ENCODE results near the gene GLOD5.

DNA sequence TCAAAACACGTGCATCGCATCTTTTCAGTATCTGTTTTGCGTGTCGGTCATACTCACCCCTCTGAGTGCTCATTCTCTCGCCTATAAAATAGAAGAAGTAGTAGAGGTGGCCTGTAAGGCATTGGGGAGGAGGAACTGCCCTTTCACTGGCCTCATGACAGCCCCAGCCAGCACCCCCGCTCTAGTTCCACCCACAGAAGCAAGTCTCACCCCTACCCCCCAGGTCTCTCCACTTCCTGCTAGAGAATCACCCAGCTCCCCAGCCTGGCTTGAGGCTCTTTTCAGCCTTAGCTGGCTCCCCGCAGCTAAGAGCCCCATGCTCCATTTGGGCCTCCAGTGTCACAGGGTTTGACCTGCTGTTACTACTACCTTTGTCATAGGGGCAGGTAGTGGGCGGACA lies 52.1 kb downstream of the GLOD5 start:
- TF ChIP-seq, protein P1, sequence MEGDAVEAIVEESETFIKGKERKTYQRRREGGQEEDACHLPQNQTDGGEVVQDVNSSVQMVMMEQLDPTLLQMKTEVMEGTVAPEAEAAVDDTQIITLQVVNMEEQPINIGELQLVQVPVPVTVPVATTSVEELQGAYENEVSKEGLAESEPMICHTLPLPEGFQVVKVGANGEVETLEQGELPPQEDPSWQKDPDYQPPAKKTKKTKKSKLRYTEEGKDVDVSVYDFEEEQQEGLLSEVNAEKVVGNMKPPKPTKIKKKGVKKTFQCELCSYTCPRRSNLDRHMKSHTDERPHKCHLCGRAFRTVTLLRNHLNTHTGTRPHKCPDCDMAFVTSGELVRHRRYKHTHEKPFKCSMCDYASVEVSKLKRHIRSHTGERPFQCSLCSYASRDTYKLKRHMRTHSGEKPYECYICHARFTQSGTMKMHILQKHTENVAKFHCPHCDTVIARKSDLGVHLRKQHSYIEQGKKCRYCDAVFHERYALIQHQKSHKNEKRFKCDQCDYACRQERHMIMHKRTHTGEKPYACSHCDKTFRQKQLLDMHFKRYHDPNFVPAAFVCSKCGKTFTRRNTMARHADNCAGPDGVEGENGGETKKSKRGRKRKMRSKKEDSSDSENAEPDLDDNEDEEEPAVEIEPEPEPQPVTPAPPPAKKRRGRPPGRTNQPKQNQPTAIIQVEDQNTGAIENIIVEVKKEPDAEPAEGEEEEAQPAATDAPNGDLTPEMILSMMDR (IDR thresholded peaks at IDR 0.05): no peak
- no peak for TF ChIP-seq POLR2A (IDR thresholded peaks at IDR 0.05)
- TF ChIP-seq POLR2AphosphoS5 (IDR thresholded peaks at IDR 0.05; ENCODE audit: insufficient read depth in 1 of 2, low read depth in 1 of 2): no peak

Measured in vagina (tissue), 2 donors.